HTERT RPE-1 (cell line): ENCODE results near the gene GSK3A.

Source experiments
- in situ Hi-C: fragments of 300-500 bp; cut with MboI; formaldehyde crosslinking; loops from 4 replicates; pipeline ENCODE4 v1.14.3; 2020; ENCODE audit warnings: low sequenced_read_pairs

Gene GSK3A

GRCh38 chr19:42203700-42204099 lies 38.7 kb downstream of the GSK3A start:
- in situ Hi-C loops, result no loop called here

GRCh38 chr19:42202290-42202880 lies 40.0 kb downstream of the GSK3A start:
- in situ Hi-C loops, result no loop called here

- in situ Hi-C loops, result no loop called here
Measured at GRCh38 chr19:42201489-42202289, 40.7 kb downstream of the GSK3A start.

- in situ Hi-C loops, result no loop called here
Measured at GRCh38 chr19:42200116-42200715, 42.2 kb downstream of the GSK3A start.

- in situ Hi-C loops, result no loop called here
Measured at GRCh38 chr19:42199440-42200115, 42.8 kb downstream of the GSK3A start.

- in situ Hi-C loops, result no loop called here
Measured at GRCh38 chr19:42198676-42199439, 43.5 kb downstream of the GSK3A start.

GRCh38 chr19:42197375-42197817 lies 45.0 kb downstream of the GSK3A start:
- in situ Hi-C loops, result no loop called here

- in situ Hi-C loops, result no loop called here
Measured at GRCh38 chr19:42196011-42197001, 46.1 kb downstream of the GSK3A start.

GRCh38 chr19:42193706-42194105 lies 48.7 kb downstream of the GSK3A start:
- in situ Hi-C loops, result no loop called here

- in situ Hi-C loops, result no loop called here
Measured at GRCh38 chr19:42193294-42193693, 49.1 kb downstream of the GSK3A start.

GRCh38 chr19:42191855-42192254 lies 50.5 kb downstream of the GSK3A start:
- in situ Hi-C loops, result no loop called here

GRCh38 chr19:42191330-42191729 lies 51.1 kb downstream of the GSK3A start:
- in situ Hi-C loops, result no loop called here

GRCh38 chr19:42189133-42189532 lies 53.3 kb downstream of the GSK3A start:
- in situ Hi-C loops, result no loop called here

- in situ Hi-C loops, result no loop called here
Measured at GRCh38 chr19:42188665-42189064, 53.7 kb downstream of the GSK3A start.

GRCh38 chr19:42185277-42185676 lies 57.1 kb downstream of the GSK3A start:
- in situ Hi-C loops, result no loop called here

- in situ Hi-C loops, result no loop called here
Measured at GRCh38 chr19:42184401-42184861, 58.0 kb downstream of the GSK3A start.
